Iris pigment epithelial cell (primary cell): ENCODE data around the gene DOCK1.
"Not testable (repeated sequence)": the region's sequence is repeated elsewhere in the genome, so short reads cannot be mapped to it uniquely, and the experiment has no call there.

Experiments used
- DNase-seq: peaks from one replicate; pipeline ENCODE4 v3.0.0-alpha.2; 2011; ENCODE audit warnings: low read depth

DOCK1 gene

DNA sequence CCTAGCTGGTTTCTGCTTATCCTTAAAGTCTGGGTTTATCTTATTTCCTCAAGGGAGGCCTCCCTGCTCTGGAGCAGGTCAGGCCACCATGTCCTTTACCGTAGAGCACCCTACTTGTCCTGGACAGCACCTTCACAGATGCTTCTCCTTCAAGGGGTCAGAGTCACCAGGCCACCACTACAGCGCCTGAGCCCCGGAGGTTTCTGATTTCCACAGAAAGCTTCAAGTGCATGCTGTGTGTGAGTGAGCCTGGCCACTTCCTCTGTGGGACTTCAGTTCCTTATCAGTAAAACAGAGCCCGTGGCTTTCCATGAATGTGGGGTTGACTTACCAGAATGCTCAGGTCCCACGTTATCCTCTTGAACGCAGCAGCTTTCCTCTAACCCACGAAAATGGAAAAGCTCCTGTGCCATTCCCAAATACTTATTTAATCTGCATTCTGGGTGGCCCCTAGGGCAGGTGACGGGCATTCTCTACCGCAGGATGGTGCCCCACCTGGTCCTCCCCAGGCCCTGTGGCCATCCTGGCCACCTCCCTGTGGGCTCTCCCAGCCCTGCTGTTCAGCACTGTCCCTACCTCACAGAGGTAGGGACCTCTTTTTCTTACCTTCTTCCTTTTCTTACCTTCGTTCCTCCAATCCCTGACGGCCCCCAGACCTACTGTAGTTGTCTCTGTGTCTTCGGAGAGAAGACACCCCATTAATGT, 1.4 kb upstream of the DOCK1 start:
- no peak for DNase-seq

DNA sequence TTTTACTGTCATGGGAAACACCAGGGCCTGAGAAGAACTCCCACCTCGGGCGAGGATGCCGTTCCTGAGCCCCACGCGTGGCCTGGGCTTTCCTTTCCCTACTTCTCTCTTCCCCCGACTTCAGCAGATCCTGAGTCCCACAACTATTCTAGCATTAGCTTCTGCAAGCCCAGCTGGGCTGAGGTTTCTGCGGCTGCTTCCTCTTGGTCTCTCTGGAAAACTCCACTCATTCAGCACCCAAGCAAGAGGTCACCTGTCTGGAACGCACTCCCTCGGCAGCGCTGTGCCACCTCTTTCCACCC, 761 bp upstream of the DOCK1 start:
- no peak for DNase-seq

DNA sequence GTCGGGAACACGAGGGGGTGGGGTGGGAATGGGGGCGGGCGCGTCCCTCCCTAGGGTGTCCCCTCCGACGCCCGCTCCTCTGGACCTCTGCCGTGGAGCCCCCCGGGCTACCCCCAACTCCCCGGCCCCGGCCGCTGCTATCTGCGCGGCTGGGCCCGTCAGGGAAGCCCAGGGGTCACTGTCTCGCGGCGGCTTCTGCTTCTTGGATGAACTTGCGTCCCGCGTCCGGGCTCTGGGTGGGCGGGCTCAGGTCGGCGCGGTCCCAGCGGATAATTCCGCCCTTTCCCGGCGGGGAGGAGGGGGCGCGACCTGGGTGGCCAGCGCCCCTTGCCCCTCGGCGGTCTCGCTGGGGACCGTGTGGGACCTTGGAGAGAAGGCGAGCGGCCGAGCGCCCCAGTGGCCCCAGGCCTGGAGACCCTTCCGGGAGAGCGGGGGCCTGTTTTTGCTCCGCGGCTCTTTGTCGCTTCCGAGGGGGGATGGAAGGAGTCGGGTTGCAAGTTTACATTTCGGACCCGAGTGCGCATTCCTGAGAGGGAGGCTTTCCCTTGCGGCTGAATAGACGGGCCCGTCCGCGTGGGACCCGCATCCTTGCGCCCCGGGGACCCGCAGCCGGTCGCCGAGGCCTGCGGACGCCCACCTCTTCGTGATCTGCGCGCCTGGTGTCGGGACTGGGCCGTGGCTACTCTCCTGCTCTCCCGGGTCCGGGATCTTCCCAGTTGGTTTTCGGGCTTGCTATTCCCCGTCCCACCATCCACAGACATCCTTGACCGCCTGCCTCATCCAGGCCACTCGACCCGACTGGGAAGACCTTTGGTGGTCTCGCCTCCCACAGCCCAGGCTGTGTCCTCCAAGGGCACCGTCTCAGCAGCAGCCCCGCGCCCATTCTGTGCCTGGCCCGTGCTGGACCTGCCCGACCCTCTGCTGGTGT, 812 bp downstream of the DOCK1 start:
- peak; percentile 54 for DNase-seq

DNA sequence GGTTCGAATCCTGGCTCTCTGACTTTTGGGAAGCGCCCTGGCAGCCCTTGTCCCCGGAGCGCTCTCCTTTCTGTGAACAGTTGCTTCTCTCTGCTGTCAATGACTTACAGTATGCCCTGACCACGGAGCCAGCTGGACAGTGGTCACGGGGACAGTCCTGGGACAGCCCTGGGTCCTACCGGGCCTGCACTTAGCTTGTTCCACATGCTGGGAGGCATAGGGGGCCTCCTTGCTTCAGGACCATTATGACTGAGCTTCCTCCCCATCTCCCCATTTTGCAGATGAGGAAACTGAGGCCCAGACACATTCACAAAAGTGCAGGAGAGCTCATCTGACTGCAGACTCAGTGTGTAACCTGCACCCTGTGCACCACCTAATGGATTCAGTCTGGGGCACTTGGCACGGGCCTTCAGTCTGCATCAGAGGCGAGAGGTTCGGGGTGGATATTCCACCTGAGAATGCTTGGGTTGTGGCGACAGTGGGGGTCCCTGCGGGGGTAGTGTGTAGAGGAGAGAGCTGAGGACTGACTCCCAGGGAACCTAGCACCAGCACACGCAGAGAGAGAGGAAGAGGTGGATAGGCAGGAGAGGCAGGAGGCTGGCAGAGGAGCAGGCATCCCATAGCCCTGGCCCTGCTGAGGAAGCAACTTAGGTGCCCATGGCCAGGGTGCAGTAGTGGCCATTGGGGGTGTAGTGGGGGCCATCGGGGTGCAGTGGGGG, 1.6 kb downstream of the DOCK1 start:
- DNase-seq: no peak

DNA sequence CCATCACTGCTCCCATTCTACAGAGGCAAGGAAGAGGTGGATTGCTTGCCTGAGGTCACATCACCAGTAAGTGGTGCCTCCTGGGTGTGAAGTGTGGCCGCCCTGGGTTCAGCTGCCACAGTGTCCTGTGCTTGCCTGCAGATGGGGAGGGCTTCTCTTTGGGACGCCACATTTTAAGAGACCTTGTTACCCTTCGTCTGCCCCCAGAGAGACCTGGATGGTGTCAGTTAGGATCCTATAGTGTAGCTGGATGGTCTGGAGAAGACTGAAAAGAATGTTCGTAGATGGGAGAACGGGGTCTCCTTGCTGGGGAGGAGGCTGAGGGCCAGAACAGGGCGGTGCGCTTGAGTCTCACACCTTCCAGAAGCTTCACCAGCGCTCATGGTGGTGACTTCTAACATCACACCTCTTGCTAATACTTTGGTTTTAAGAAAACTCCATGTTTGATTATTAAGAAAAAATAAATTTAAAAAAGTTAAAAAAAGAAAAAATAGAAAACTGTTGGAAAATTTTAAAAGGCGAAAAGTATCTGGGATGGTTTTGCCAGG, 2.3 kb downstream of the DOCK1 start:
- no peak for DNase-seq

DNA sequence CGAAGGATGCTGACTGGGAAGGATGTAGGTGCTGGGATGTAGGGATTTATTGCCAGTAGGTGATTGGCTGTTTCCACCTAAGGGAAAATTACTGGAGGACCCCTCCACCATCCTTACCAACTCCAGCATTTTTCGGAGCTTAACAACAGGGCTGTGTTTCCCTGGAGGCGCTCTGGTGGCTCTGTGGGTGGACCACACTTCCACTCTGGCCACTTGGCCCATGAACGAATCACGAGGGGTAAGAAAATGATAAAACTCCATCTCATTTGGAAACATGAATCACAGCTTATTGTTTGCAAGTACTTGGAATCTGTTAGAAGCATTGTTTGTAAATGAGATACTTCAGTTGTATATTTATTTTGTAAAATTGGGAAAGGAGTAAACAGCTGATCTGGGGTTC, 3.0 kb downstream of the DOCK1 start:
- DNase-seq: no peak

DNA sequence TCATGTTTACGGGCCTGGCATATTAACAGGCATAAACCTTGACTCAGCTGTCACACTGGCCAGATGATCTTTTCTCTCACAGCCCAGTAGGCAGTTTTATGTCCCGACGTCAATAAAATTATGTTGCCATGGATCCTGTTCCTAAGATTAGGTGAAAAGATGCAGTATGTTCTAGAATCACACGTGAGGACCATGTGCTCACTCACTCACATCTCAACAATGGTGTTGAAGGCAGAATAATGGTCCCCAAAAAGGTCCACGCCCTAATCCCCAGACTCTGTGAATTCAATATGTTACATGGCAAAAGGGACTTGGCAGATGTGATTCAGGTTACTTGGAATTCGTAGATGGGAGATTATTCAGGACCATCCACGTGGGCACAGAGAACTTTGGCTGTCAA, 3.5 kb downstream of the DOCK1 start:
- no peak for DNase-seq

DNA sequence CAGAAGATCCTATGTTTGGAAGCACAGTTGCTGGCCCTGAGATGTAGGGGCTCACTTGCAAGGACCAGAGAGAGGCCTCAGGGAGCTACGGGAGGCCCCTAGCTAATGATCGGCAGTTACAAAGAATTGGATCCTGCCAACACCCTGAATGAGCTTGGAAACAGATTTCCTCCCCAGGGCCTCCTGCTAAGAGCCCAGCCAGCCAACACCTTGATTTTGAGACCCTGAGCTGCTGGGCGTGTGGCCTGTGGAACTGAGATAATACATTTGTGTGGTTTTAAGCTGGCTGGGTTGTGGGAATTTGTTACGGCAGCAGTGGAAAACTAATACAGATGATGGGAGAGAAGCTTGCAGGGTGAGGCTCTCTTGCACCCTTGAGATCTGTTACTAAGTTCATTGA, 3.9 kb downstream of the DOCK1 start:
- no peak for DNase-seq

DNA sequence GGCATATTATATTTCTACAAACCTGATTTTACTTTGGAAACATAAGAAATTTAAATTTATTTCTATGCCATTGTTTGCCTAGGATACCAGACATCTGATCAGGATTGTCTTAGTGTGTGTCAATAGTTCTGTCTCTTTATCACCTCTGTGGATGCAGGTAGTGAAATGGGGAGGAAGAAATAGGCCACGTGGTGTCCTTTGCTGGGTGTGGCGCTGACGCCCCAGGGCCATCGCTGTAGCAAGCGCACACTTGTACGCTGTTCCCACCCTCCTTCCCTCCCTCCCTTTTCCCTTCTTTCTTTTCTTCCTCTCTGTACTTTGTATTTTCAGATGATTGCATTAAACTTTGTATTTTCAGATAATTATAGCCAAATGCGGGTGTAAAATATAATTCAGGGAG, 5.0 kb downstream of the DOCK1 start:
- no peak for DNase-seq

DNA sequence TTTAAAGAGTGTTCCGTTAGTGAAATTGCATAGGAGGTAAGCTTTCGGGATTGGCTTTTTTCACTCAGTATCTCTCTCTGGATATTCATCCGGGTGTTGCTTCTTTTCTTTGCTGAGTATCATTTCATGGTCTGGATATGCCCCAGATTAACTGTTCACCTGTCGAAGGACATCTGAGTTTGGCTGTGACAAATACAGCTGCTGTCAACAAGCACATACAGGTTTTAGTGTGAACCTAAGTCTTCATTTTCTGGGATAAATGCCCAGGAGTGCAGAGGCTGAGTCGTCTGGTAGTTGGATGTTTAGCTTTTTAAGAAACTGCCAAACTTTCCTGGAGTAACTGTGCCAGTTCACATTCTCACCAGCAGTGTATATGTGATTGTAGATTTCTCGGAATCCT, 5.6 kb downstream of the DOCK1 start:
- no peak for DNase-seq

DNA sequence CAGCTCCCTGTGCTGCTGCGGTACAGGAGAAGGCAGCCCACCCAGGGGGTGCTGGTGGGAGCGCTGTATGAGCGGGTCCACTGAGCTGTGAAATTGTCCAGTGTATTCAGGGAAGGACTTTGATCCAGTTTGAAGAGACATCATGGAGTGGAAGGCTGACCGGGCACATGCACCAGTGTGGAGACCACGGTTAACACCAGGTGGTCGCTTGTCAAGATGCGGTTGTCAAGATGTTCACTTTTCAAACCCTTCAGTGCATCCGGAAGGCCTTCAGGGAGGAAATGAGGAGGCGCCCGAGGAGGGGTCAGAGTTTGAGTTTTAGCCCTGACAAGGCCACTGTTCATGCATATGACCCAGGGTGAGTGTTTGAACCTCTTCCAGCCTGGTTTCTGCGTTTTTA, 6.1 kb downstream of the DOCK1 start:
- DNase-seq: no peak

DNA sequence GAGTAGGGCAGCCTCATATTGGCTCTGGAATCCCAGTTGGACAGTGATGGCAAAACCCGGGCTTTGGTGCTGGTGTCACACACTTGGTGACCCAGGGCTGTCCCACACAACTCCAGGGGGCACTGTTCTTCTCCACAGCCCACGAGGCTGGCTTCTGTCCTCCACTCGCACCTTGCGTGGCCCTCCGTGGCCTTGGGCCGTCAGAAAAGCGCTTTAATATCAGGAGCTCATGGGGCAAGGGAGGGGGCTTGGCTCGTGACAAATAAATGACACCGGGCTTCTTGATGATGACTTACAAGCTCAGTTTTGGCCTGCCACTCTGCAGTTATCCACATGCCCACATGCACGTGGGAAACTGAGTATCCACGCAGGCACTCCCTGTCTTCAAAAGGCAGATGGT, 8.1 kb downstream of the DOCK1 start:
- DNase-seq: no peak

DNA sequence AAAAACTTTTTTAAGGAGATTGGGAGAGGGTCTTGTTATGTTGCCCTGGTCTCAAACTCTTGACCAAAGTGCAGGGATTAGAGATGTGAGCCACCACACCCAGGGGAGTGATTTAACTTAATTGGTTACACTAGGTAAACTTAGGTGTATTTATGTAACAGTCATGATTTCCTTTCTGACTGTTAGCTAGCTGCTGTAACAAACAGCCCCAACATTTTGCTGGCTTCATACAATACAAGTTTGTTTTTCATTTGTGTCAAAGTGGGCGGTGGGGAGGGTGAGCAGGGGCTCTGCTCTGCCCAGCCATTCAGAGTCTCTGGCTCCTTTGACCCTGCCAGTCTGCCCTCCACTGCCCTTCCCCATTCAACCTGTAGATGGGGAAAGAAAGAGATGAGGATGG, 9.3 kb downstream of the DOCK1 start:
- DNase-seq: no peak

DNA sequence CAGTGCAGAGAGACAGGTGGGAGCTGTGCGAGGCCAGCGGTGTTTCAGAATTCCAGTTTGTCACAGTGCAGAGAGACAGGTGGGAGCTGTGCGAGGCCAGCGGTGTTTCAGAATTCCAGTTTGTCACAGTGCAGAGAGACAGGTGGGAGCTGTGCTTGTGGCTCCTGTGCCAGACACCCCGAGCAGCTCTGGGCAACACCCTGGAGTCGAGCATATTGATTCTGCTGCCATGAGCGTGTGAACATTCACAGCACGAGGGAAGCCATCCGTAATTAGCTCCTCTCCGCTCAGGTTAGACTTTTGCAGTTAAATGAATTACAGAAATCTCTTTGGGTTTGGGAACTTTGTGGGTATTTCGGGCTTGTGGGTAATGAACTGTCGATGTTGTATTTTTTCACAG, 11.7 kb downstream of the DOCK1 start:
- not testable (repeated sequence) for DNase-seq

DNA sequence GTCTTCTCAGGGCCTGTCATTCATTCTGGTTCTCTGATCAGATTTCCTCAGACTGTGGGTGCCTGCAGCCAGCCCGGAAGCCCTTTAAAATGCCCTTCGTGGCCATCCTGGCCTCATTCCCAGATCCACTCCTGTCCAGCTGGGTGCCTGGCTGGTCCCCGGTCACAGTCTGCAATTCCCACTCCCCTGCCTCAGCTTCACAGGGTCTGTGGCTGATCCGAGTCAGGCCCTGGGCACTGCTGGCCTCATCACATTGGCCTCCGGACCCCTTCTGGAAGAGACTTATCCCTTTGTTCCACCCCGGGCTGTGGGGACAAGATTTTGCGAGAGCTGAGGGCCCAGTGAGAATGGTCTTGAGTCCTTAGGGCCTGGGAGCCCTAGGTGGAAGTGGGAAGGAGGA, 12.1 kb downstream of the DOCK1 start:
- DNase-seq: no peak

DNA sequence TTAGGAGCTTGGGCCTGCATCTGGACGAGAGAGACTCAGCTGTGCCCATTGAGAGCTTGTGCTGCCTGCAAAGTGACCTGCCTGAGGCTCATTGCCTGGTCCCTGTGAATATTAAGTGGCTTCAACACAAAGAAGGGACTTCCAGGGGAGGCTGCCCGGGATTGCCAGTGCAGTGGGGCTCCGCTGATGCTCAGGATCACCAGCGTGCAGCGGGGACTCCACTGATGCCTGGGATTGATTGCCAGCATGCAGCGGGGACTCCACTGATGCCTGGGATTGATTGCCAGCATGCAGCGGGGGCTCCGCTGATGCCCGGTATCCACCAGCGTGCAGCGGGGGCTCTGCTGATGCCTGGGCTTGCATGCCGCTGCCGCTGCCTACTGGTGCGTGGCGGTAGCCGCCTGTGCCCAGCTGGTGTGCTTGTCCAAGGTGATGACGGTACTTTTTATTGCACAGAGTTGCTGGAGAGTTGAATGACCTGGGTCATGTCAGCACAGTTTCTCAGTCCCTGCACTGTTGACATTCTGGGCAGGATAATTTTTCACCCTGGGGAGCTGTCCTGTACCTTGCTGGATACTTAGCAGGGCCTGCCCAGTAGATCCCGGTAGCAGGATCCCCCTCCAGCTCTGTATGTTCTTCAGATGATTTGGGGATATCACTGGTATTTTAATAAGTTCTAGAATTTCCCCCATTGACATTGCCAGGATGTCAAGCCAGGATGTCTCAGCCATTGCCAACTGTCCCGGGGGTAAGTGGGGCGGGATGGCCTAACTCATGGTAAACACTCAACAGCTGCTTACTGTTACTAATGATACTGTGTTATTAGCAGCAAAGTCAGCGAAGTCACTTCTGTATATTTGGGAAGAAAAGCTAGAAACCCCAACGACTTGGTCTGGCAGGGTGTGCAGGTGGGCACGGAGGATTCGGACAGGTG, 13.0 kb downstream of the DOCK1 start:
- DNase-seq: no peak

DNA sequence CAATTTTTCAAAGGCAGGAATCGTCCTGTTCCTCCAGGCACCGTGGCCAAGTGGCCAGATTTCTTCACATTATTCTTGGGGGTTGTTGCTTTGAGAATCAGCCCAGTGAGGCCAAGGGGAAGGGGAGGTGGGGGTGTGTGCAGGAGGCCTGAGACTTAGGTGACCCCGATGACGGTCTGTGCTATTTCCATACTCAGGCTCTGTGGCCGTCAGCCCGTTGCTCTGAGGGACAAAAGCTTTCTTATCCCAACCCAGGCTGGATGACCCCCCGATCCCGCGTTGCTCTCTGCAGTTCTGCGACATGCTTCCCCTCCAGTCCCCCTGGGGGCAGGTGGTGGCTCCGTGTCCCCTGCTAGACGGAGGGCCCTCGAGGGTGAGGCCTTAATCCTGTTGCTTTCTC, 14.2 kb downstream of the DOCK1 start:
- no peak for DNase-seq

DNA sequence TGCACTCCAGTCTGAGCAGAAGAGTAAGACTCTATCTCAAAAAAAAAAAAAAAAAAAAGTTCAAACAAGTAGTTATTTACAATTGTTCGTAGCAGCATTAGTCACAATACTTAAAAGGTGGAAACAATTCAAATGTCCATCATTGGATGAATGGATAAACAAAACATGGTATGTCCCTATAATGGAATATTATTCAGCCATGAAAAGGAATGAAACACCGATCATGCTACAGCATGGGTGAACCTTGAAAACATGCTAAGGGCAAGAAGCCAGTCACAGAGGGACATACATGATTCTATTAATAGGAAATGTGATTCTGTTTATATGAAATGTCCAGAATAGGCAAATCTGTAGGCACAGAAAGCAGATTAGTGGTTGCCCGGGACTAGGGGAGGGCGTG, 15.9 kb downstream of the DOCK1 start:
- DNase-seq: no peak

DNA sequence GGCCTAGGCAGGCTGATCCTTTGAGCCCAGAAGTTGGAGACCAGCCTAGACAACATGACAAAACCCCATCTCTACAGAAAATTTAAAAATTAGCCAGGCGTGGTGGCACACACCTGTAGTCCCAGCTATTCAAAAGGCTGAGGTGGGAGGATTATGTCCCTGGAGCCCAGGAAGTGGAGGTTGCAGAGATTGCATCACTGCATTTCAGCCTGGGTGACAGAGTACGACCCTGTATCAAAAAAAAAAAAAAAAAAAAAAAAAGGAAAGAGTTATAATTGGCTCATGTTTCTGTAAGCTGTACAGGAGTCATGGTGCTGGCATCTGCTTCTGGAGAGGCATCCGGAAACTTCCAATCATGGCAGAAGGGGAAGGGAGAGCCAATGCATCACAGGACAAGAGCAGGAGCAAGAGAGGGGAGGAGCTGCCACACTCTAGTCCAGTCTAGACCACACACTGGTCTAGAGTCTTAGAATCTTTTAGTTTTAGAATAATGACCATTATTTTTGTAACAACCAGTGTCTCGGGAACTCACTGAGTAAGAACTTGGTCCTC, 16.8 kb downstream of the DOCK1 start:
- DNase-seq: peak; percentile 95

DNA sequence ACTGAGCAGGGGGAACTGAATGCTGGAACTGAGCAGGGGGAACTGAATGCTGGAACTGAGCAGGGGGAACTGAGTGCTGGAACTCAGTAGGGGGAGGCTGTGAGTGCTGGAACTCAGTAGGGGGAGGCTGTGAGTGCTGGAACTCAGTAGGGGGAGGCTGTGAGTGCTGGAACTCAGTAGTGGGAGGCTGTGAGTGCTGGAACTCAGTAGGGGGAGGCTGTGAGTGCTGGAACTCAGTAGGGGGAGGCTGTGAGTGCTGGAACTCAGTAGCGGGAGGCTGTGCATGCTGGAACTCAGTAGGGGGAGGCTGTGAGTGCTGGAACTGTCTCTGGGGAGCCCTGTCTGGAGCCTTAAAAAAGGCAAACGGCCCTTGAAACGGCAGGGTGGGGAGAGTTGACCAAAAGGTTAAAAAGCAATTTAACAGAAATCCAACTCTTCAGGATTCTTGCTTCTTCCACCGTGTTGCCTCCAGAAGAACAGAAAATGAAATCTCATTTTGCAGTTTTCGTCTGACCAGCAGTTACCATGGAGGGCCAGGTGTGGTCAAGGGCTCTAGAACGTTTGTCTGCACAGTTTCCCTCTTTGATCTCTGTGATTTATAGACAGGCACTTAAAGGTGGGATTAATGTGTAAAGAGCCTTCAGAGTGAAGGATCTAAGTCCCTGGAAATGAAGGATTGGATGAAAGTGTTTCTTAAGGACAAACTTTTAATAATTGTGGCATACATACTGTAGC, 19.1 kb downstream of the DOCK1 start:
- DNase-seq: no peak

DNA sequence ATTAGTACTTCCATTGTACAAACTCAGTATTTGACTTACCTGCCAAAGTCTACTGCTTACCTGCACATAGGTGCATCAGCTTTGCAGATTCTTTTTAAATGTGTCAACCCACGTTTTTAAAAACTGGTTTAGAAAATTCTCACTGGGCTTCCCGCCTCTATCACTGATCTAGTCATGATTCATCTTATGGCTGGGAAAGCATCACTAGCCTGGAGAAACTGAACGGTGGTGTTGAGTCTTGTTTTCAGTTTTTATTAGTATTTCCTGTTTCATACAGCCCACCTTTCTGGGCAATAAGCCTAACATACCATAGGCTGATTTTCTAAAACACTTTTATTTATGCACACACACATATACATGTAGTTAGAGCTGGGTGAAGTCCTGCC, 19.7 kb downstream of the DOCK1 start:
- DNase-seq: peak; percentile 55
